ENCODE data around the gene EXOC6B. TPM values are rescaled to one million over a fixed set of nuclear protein-coding genes. Genes with fewer than 3 reads are reported as not detected.
A peak's percentile ranks its signal among the peaks of the same experiment; 100 is the strongest.

Gene EXOC6B
- total RNA-seq, 4 donors from 2014 or later: 15.7 to 58.4 (median 37.9) TPM

DNA sequence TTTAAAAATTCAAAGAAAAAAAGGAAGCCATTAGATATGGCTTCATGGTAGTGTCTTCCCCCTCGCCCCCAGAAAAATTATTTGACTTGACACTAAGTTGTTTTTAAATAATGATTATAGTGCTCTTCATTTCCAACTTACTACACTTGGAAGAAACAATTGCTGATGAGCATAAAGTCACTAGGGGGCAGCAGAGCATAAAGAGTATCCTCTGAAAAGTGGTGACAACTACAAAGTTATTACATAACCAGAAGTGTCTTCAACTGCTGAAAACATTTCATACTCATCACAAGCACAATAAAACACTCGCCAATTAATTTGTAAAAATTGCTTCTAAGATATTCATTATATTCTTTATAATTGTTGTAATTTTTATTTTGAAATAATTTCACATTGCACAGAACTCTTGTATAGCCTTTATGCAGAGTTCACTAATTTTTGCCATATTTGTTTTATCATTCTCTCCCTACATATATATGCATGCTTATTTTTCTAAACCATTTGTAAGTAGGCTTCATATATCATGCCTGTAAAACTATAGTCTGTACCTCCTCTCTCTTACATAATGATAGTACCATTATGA lies 54.9 kb downstream of the EXOC6B start:
- DNase-seq: peak; percentile 58
- no peak overlapping the region for H3K4me3 ChIP-seq
- H3K9me3 ChIP-seq: no peaks in the 10 kb centered on the region
- peaks cover 0 to 3% (median 0%) of the 10 kb centered on the region in 4 donors for H3K4me1 ChIP-seq
- intact Hi-C loops (cut with DNase I; ENCODE audit: low total_unique reads): no loop called here
- H3K36me3 ChIP-seq: no peaks in the 10 kb centered on the region
- no peak overlapping the region for H3K27ac ChIP-seq
- H3K27me3 ChIP-seq: no peaks in the 10 kb centered on the region
- in situ Hi-C loops (cut with MboI; ENCODE audit: low pct_ligation_motif_present in 1 of 4, low pct_unique_long_range_greater_than_20kb in 1 of 4, low sequenced_read_pairs in 3 of 4): loop anchor here in 3 of 4 donors (5.0 to 10.0 kb wide), 3 partner anchors 84 to 94 kb away; no protein-coding TSS in a partner anchor
- WGBS, 2 donors (ENCODE audit: low coverage in 1 of 2): 0 to 1% methylated on average over 2 of the region's 2 CpGs
- no peak for TF ChIP-seq EP300 (IDR thresholded peaks at IDR 0.05; ENCODE audit: low read depth)
- TF ChIP-seq, protein P1, sequence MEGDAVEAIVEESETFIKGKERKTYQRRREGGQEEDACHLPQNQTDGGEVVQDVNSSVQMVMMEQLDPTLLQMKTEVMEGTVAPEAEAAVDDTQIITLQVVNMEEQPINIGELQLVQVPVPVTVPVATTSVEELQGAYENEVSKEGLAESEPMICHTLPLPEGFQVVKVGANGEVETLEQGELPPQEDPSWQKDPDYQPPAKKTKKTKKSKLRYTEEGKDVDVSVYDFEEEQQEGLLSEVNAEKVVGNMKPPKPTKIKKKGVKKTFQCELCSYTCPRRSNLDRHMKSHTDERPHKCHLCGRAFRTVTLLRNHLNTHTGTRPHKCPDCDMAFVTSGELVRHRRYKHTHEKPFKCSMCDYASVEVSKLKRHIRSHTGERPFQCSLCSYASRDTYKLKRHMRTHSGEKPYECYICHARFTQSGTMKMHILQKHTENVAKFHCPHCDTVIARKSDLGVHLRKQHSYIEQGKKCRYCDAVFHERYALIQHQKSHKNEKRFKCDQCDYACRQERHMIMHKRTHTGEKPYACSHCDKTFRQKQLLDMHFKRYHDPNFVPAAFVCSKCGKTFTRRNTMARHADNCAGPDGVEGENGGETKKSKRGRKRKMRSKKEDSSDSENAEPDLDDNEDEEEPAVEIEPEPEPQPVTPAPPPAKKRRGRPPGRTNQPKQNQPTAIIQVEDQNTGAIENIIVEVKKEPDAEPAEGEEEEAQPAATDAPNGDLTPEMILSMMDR (IDR thresholded peaks at IDR 0.05): peak; percentile 83 to 89 (median 87)

DNA sequence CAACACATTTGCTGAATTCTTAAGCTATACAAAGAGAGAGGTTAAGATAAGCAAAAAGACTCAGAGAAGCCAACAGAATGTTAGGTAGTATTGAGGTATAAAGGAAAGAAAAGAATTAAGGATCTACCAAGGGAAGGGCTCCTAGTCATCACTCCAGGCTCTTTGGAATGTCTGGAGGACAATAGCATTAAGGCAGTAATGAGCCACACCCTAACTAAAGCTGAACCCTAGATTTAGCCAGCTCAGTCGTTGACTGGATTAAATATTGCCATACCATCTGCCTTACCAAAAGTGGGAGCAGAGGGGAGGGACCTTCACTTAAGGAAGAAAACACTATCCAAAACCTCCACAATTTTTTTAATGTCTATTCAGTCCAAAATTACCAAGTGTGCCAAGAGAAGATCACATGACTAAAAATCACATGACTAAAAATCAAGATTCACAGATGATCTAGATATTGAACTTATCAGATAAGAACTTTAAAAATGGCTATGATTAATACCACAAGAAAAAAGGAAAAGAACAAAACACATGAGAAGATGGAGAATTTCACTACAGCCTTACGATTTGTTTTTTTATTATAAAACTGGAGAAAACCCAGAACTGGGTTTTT lies 59.7 kb downstream of the EXOC6B start:
- Histone ChIP-seq H3K27me3 (no peaks in the 10 kb centered on the region), H3K4me3 (no peak overlapping the region), H3K36me3 (no peaks in the 10 kb centered on the region), H3K4me1 (peaks cover 0 to 1% (median 0%) of the 10 kb centered on the region in 4 donors), H3K9me3 (peaks cover 15 to 17% of the 10 kb centered on the region in 2 donors), H3K27ac (no peak overlapping the region)
- in situ Hi-C loops (cut with MboI; ENCODE audit: low pct_ligation_motif_present in 1 of 4, low pct_unique_long_range_greater_than_20kb in 1 of 4, low sequenced_read_pairs in 3 of 4): no loop called here
- DNase-seq: no peak
- WGBS, 2 donors (ENCODE audit: low coverage in 1 of 2): 64 to 69% methylated on average over 2 of the region's 2 CpGs
- TF ChIP-seq EP300 (IDR thresholded peaks at IDR 0.05; ENCODE audit: low read depth) (no peak), POLR2A (IDR thresholded peaks at IDR 0.05) (no peak)
- intact Hi-C loops (cut with DNase I; ENCODE audit: low total_unique reads): no loop called here

DNA sequence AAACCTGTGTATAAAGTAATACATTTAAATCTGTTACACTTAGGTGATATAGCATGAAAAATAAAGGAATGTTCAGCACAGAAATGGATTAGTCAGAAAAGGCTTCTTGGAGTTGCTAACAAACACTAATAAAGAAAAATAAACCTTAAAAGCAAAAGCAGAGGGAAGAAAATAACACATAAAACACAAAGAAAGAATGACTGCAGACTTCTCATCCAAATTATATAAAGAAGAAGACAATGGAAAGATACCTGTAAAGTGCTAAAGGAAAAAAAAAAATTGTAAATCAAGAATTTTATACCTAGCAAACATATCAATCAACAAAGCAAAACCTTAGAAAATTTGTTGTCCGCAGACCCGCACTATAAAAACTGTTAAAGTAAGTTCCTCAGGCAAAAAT lies 63.6 kb downstream of the EXOC6B start:
- Histone ChIP-seq H3K9me3 (peaks cover 15 to 17% of the 10 kb centered on the region in 2 donors), H3K27me3 (no peaks in the 10 kb centered on the region), H3K4me1 (no peaks in the 10 kb centered on the region), H3K27ac (no peak overlapping the region), H3K36me3 (no peaks in the 10 kb centered on the region), H3K4me3 (no peak overlapping the region)
- in situ Hi-C loops (cut with MboI; ENCODE audit: low pct_ligation_motif_present in 1 of 4, low pct_unique_long_range_greater_than_20kb in 1 of 4, low sequenced_read_pairs in 3 of 4): no loop called here
- no peak for DNase-seq
- TF ChIP-seq, protein P1 (IDR thresholded peaks at IDR 0.05): no peak
- TF ChIP-seq EP300 (IDR thresholded peaks at IDR 0.05; ENCODE audit: low read depth): no peak
- TF ChIP-seq POLR2A (IDR thresholded peaks at IDR 0.05): no peak
- no peak for TF ChIP-seq POLR2AphosphoS5 (IDR thresholded peaks at IDR 0.05)
- WGBS, 2 donors (ENCODE audit: low coverage in 1 of 2): 89 to 100% methylated on average over 2 of the region's 2 CpGs
- intact Hi-C loops (cut with DNase I; ENCODE audit: low total_unique reads): no loop called here

DNA sequence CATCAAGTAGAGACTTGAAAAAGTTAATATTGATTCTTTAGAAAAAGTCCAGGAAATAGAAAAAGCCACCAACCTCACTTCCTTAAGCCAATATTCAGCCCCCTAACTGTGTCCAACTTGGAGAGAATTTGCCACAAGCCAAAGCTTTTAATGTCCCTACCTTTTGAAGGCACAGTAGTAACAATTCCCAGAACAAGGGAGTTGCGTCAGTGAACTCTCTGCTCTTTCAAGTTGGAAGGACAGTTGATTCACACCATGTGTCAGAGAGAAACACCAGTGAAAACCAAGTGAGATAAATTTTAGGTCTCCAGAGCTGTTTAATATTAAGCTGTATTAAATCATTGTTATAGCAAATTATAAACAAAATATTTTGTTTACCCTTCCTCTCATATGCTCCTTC lies 66.1 kb downstream of the EXOC6B start:
- Histone ChIP-seq H3K27me3 (no peaks in the 10 kb centered on the region), H3K4me3 (no peak overlapping the region), H3K4me1 (no peaks in the 10 kb centered on the region), H3K36me3 (no peaks in the 10 kb centered on the region), H3K9me3 (peaks cover 15 to 17% of the 10 kb centered on the region in 2 donors), H3K27ac (no peak overlapping the region)
- in situ Hi-C loops (cut with MboI; ENCODE audit: low pct_ligation_motif_present in 1 of 4, low pct_unique_long_range_greater_than_20kb in 1 of 4, low sequenced_read_pairs in 3 of 4): no loop called here
- 86 to 100% methylated on average over 1 of the region's 1 CpG for WGBS, 2 donors (ENCODE audit: low coverage in 1 of 2)
- TF ChIP-seq POLR2A (IDR thresholded peaks at IDR 0.05) (no peak), EP300 (IDR thresholded peaks at IDR 0.05; ENCODE audit: low read depth) (no peak), POLR2AphosphoS5 (IDR thresholded peaks at IDR 0.05) (no peak)
- TF ChIP-seq, protein P1 (IDR thresholded peaks at IDR 0.05): no peak
- no peak for DNase-seq
- intact Hi-C loops (cut with DNase I; ENCODE audit: low total_unique reads): no loop called here
